Measurements from ENCODE around the gene JAK2. TPM values are rescaled to one million over a fixed set of nuclear protein-coding genes. Genes with fewer than 3 reads are reported as not detected.

JAK2 gene
- total RNA-seq, 4 donors from 2014 or later: 13.9 to 17.8 (median 14.3) TPM

DNA sequence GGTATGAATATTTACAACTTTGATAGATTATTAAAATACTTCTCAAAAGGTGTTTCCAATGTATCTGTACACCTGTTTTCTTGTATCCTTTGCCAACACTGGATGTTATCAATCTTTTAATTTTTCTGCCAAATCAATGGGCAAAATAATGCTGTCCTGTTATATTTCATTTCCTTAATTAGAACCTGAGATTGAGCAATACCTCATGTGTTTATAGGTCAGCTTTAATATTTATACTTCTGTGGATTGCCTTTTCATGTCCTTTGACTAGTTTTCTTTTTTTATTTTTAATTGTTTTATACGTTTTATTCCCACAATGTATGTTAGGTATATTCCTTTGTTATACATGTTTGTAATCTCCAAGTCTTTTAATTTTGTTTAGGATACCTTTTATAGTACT is 77.6 kb downstream of the JAK2 start:
- H3K27ac ChIP-seq: no peak overlapping the region
- TF ChIP-seq, protein P1, sequence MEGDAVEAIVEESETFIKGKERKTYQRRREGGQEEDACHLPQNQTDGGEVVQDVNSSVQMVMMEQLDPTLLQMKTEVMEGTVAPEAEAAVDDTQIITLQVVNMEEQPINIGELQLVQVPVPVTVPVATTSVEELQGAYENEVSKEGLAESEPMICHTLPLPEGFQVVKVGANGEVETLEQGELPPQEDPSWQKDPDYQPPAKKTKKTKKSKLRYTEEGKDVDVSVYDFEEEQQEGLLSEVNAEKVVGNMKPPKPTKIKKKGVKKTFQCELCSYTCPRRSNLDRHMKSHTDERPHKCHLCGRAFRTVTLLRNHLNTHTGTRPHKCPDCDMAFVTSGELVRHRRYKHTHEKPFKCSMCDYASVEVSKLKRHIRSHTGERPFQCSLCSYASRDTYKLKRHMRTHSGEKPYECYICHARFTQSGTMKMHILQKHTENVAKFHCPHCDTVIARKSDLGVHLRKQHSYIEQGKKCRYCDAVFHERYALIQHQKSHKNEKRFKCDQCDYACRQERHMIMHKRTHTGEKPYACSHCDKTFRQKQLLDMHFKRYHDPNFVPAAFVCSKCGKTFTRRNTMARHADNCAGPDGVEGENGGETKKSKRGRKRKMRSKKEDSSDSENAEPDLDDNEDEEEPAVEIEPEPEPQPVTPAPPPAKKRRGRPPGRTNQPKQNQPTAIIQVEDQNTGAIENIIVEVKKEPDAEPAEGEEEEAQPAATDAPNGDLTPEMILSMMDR (IDR thresholded peaks at IDR 0.05): no peak
- no peak for TF ChIP-seq POLR2A (IDR thresholded peaks at IDR 0.05)
- no peaks in the 10 kb centered on the region for H3K27me3 ChIP-seq
- WGBS, 2 donors: 47 to 54% methylated on average over 1 of the region's 1 CpG
- H3K36me3 ChIP-seq: peaks cover 0 to 2% of the 10 kb centered on the region in 2 donors
- no peak for DNase-seq
- no peak overlapping the region for H3K4me3 ChIP-seq (replicated peaks in 1 of 3)
- H3K9me3 ChIP-seq: no peaks in the 10 kb centered on the region
- intact Hi-C loops (cut with DNase I): no loop called here
- H3K4me1 ChIP-seq: no peaks in the 10 kb centered on the region

DNA sequence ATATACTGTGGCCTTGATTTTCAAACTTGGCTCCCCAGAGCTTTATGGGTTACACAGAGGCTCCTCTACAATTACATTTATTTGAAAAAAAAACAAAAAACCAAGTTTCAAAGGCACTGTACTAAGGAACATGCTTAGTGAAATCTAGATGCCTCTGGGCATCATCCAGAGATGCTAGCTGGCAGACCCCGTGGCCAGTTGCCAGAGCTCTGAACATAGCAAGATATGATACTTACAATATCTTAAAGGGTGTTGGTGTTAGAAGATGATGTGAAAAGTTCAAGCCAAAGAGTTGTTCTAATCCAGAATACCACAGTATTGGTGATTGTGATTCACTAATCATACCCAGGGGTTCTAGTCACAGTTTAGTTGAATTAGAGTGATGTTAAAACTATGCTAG is 87.8 kb downstream of the JAK2 start:
- TF ChIP-seq, protein P1 (IDR thresholded peaks at IDR 0.05): no peak
- no peak for TF ChIP-seq POLR2A (IDR thresholded peaks at IDR 0.05)

GRCh38 chr9:5073701-5074100 is 88.6 kb downstream of the JAK2 start:
- WGBS, 2 donors: 83 to 91% methylated on average over 1 of the region's 1 CpG
- H3K9me3 ChIP-seq: no peaks in the 10 kb centered on the region
- no peak overlapping the region for H3K27ac ChIP-seq
- no peak overlapping the region for H3K4me3 ChIP-seq (replicated peaks in 1 of 3)
- H3K4me1 ChIP-seq: no peaks in the 10 kb centered on the region
- DNase-seq: no peak
- peaks cover 0 to 9% of the 10 kb centered on the region in 2 donors for H3K36me3 ChIP-seq
- intact Hi-C loops (cut with DNase I): no loop called here
- TF ChIP-seq, protein P1 (IDR thresholded peaks at IDR 0.05): no peak
- no peak for TF ChIP-seq POLR2A (IDR thresholded peaks at IDR 0.05)
- no peaks in the 10 kb centered on the region for H3K27me3 ChIP-seq

More for the DNA sequence above, 87.8 kb downstream of the JAK2 start:
- intact Hi-C loops (cut with DNase I): no loop called here
- 100% methylated on average over 1 of the region's 1 CpG for WGBS, 2 donors
- no peaks in the 10 kb centered on the region for H3K9me3 ChIP-seq
- no peaks in the 10 kb centered on the region for H3K27me3 ChIP-seq
- H3K36me3 ChIP-seq: peaks cover 0 to 9% of the 10 kb centered on the region in 2 donors
- H3K4me1 ChIP-seq: no peaks in the 10 kb centered on the region
- H3K27ac ChIP-seq: no peak overlapping the region
- no peak for DNase-seq
- no peak overlapping the region for H3K4me3 ChIP-seq (replicated peaks in 1 of 3)

GRCh38 chr9:5085993-5086392 is 100.9 kb downstream of the JAK2 start:
- Histone ChIP-seq H3K36me3 (peaks cover 4 to 13% of the 10 kb centered on the region in 2 donors), H3K4me1 (no peaks in the 10 kb centered on the region), H3K9me3 (no peaks in the 10 kb centered on the region), H3K27me3 (no peaks in the 10 kb centered on the region), H3K27ac (no peak overlapping the region), H3K4me3 (replicated peaks in 1 of 3) (no peak overlapping the region)
- DNase-seq: no peak
- 65 to 70% methylated on average over 30 of the region's 30 CpGs for WGBS, 2 donors
- intact Hi-C loops (cut with DNase I): no loop called here
- TF ChIP-seq POLR2A (IDR thresholded peaks at IDR 0.05): no peak
- TF ChIP-seq, protein P1 (IDR thresholded peaks at IDR 0.05): no peak

DNA sequence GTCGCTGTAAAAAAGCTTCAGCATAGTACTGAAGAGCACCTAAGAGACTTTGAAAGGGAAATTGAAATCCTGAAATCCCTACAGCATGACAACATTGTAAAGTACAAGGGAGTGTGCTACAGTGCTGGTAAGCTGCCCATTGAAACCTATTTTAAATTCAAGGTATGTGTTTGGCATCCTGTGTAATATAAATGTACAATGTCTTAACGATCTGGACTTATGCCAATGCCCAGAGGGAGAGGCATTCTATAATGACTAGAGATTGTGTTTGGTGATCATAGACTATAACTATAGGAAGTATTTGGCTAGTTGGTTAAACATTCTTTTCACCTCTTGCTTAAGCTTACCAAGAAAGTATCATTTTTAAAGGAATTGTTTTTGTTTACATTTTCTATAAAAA is 104.7 kb downstream of the JAK2 start:
- no peak overlapping the region for H3K27ac ChIP-seq
- H3K36me3 ChIP-seq: peaks cover 4 to 7% of the 10 kb centered on the region in 2 donors
- no peaks in the 10 kb centered on the region for H3K4me1 ChIP-seq
- no peak overlapping the region for H3K4me3 ChIP-seq (replicated peaks in 1 of 3)
- intact Hi-C loops (cut with DNase I): no loop called here
- DNase-seq: no peak
- WGBS, 2 donors: 89 to 95% methylated on average over 2 of the region's 2 CpGs
- no peaks in the 10 kb centered on the region for H3K9me3 ChIP-seq
- no peaks in the 10 kb centered on the region for H3K27me3 ChIP-seq
- TF ChIP-seq, protein P1 (IDR thresholded peaks at IDR 0.05): no peak
- no peak for TF ChIP-seq POLR2A (IDR thresholded peaks at IDR 0.05)
